ENCODE data around the gene HEBP1. TPM values are rescaled to one million over a fixed set of nuclear protein-coding genes. Genes with fewer than 3 reads are reported as not detected.
A peak's percentile ranks its signal among the peaks of the same experiment; 100 is the strongest.

HEBP1 gene
- total and polyA plus RNA-seq, 8 donors, result 25.8 to 57.6 (median 44.4) TPM

- Histone ChIP-seq H3K27ac (no peak overlapping the region), H3K4me3 (no peak overlapping the region), H3K36me3 (no peaks in the 10 kb centered on the region), H3K9me3 (no peaks in the 10 kb centered on the region), H3K27me3 (no peaks in the 10 kb centered on the region), H3K4me1 (no peaks in the 10 kb centered on the region)
- DNase-seq (no peak), FAIRE-seq (no peak), ATAC-seq (no peak)
- intact Hi-C loops (cut with DNase I), result no loop called here
- 90 to 92% methylated on average over 2 of the region's 2 CpGs for WGBS, 2 donors
- no peak for TF ChIP-seq CTCF (IDR thresholded peaks at IDR 0.05)
Measured at GRCh38 chr12:13032164-13032563, 32.1 kb upstream of the HEBP1 start.

- intact Hi-C loops (cut with DNase I), result no loop called here
- H3K9me3 ChIP-seq, result no peaks in the 10 kb centered on the region
- DNase-seq, result no peak
- H3K36me3 ChIP-seq, result no peaks in the 10 kb centered on the region
- ATAC-seq, result no peak
- H3K27ac ChIP-seq, result no peak overlapping the region
- H3K4me3 ChIP-seq, result no peak overlapping the region
- WGBS, 2 donors, result 75 to 81% methylated on average over 9 of the region's 9 CpGs
- H3K4me1 ChIP-seq, result no peaks in the 10 kb centered on the region
- no peak for TF ChIP-seq CTCF (IDR thresholded peaks at IDR 0.05)
- H3K27me3 ChIP-seq, result no peaks in the 10 kb centered on the region
- FAIRE-seq, result no peak
Measured at GRCh38 chr12:13030541-13031291, 30.7 kb upstream of the HEBP1 start.

- 79% methylated on average over 4 of the region's 4 CpGs for WGBS, 2 donors
- no peak overlapping the region for H3K27ac ChIP-seq
- no peaks in the 10 kb centered on the region for H3K9me3 ChIP-seq
- no peak for TF ChIP-seq CTCF (IDR thresholded peaks at IDR 0.05)
- no peaks in the 10 kb centered on the region for H3K36me3 ChIP-seq
- FAIRE-seq (no peak), DNase-seq (no peak), ATAC-seq (no peak)
- intact Hi-C loops (cut with DNase I), result no loop called here
- no peaks in the 10 kb centered on the region for H3K4me1 ChIP-seq
- H3K4me3 ChIP-seq, result no peak overlapping the region
- H3K27me3 ChIP-seq, result no peaks in the 10 kb centered on the region
Measured at GRCh38 chr12:13028825-13029570, 28.9 kb upstream of the HEBP1 start.

GRCh38 chr12:13027508-13027907 is 27.4 kb upstream of the HEBP1 start:
- DNase-seq (no peak), ATAC-seq (no peak), FAIRE-seq (peak; percentile 23)
- Histone ChIP-seq H3K36me3 (no peaks in the 10 kb centered on the region), H3K4me3 (no peak overlapping the region), H3K27ac (no peak overlapping the region), H3K9me3 (no peaks in the 10 kb centered on the region), H3K27me3 (no peaks in the 10 kb centered on the region), H3K4me1 (no peaks in the 10 kb centered on the region)
- no peak for TF ChIP-seq CTCF (IDR thresholded peaks at IDR 0.05)
- intact Hi-C loops (cut with DNase I), result no loop called here

GRCh38 chr12:13027032-13027431 is 27.0 kb upstream of the HEBP1 start:
- Histone ChIP-seq H3K36me3 (no peaks in the 10 kb centered on the region), H3K27me3 (no peaks in the 10 kb centered on the region), H3K27ac (no peak overlapping the region), H3K4me1 (no peaks in the 10 kb centered on the region), H3K9me3 (no peaks in the 10 kb centered on the region), H3K4me3 (no peak overlapping the region)
- FAIRE-seq (no peak), DNase-seq (no peak), ATAC-seq (no peak)
- intact Hi-C loops (cut with DNase I), result no loop called here
- no peak for TF ChIP-seq CTCF (IDR thresholded peaks at IDR 0.05)
- 79 to 81% methylated on average over 2 of the region's 2 CpGs for WGBS, 2 donors
